RWPE1 (cell line): ENCODE results near the gene RANBP17.

ENCODE experiments used
- CTCF ChIA-PET: fragments of 350-600 bp; sonication (Branson Sonifier 250); formaldehyde crosslinking; extraction: SDS; loops from one replicate; lab custom pipeline; 2021; lab: Yijun Ruan, JAX
- POLR2A ChIA-PET: fragments of 400-600 bp; formaldehyde crosslinking; extraction: SDS; loops from one replicate; lab custom pipeline; 2020; ENCODE audit warnings: antibody characterized with exemption; ENCODE audit not compliant: low non-redundant PET; lab: Yijun Ruan, JAX
- DNase-seq: peaks from one replicate; pipeline ENCODE4 v3.0.0; 2012; ENCODE audit warnings: low spot score
- H3K27ac ChIP-seq: fragments of 450-650 bp; 2 replicates; pipeline ENCODE4 v1.5.1; 2017
- CTCF ChIP-seq: fragments of 450-650 bp; conservative IDR thresholded peaks from 2 replicates; pipeline ENCODE4 v1.5.1; 2017; ENCODE audit warnings: low read depth, mild to moderate bottlenecking

RANBP17 gene

GRCh38 chr5:171149772-171150171 is 288.0 kb downstream of the RANBP17 start:
- no peak for TF ChIP-seq CTCF
- no peak overlapping the region for H3K27ac ChIP-seq
- CTCF ChIA-PET = interaction anchor here (0.6 kb wide), 1 partner anchor 36 kb away, joined by 3 read pairs; no protein-coding TSS in a partner anchor
- DNase-seq = no peak
- POLR2A ChIA-PET = no interaction called here

GRCh38 chr5:171152382-171152781 is 290.6 kb downstream of the RANBP17 start:
- H3K27ac ChIP-seq = no peak overlapping the region
- ChIA-PET CTCF (interaction anchor here (0.5 kb wide), 1 partner anchor 938 kb away, joined by 3 read pairs; no protein-coding TSS in a partner anchor), POLR2A (no interaction called here)
- TF ChIP-seq CTCF = no peak; the same call in 1 of the 2 replicates
- peak; percentile 27 for DNase-seq

GRCh38 chr5:171155621-171156020 is 293.8 kb downstream of the RANBP17 start:
- no peak for TF ChIP-seq CTCF
- peak; percentile 25 for DNase-seq
- ChIA-PET CTCF (no interaction called here), POLR2A (no interaction called here)
- no peak overlapping the region for H3K27ac ChIP-seq

- no peak overlapping the region for H3K27ac ChIP-seq
- no peak for DNase-seq
- no peak for TF ChIP-seq CTCF
- ChIA-PET POLR2A (no interaction called here), CTCF (interaction anchor here (0.6 to 1.3 kb wide), 2 partner anchors 363 to 412 kb away, joined by 3 to 4 read pairs; no protein-coding TSS in a partner anchor)
Measured at GRCh38 chr5:171157276-171157675, 295.5 kb downstream of the RANBP17 start.

- POLR2A ChIA-PET = no interaction called here
- no peak for DNase-seq
- CTCF ChIA-PET = interaction anchor here (0.6 kb wide), 1 partner anchor 362 kb away, joined by 3 read pairs; no protein-coding TSS in a partner anchor
- H3K27ac ChIP-seq = no peak overlapping the region
- TF ChIP-seq CTCF = no peak
Measured at GRCh38 chr5:171157775-171158174, 296.0 kb downstream of the RANBP17 start.

- CTCF ChIA-PET = interaction anchor here (0.5 kb wide), 1 partner anchor 219 kb away, joined by 3 read pairs; no protein-coding TSS in a partner anchor
- no peak for TF ChIP-seq CTCF
- peak; percentile 20 for DNase-seq
- H3K27ac ChIP-seq = no peak overlapping the region
- POLR2A ChIA-PET = no interaction called here
Measured at GRCh38 chr5:171158581-171158980, 296.8 kb downstream of the RANBP17 start.
